Lung microvascular endothelial cell (primary cell): ENCODE data around the gene JAZF1. TPM values are rescaled to one million over a fixed set of nuclear protein-coding genes. Genes with fewer than 3 reads are reported as not detected.
A peak's percentile ranks its signal among the peaks of the same experiment; 100 is the strongest.
"Not testable (repeated sequence)": the region's sequence is repeated elsewhere in the genome, so short reads cannot be mapped to it uniquely, and the experiment has no call there.

Experiments used
- DNase-seq, 2 donors: peaks; one replicate each; pipeline versions ENCODE4 v3.0.0 to v3.0.0-alpha.2; 2010; ENCODE audit warnings: low read depth in 2 of 2
- total RNA-seq: library from RNA; depleted of rRNA; stranded (reverse); fragments of >200 nt; gene quantifications from 2 replicates; pipeline ENCODE4 v1.2.1, GENCODE V29; 2014

The JAZF1 gene
- total RNA-seq, 1 donor from 2014 or later: 1.4 TPM

GRCh38 chr7:27873981-27874957 is 306.3 kb downstream of the JAZF1 start:
- DNase-seq: peak; percentile 71 to 91

GRCh38 chr7:27872356-27873275 is 308.0 kb downstream of the JAZF1 start:
- DNase-seq: peak; percentile 28 to 41

- DNase-seq: no peak
Observed at GRCh38 chr7:27871866-27872265, 308.7 kb downstream of the JAZF1 start.

GRCh38 chr7:27871086-27871485 is 309.5 kb downstream of the JAZF1 start:
- no peak for DNase-seq

GRCh38 chr7:27870595-27870994 is 310.0 kb downstream of the JAZF1 start:
- DNase-seq: no peak

- no peak for DNase-seq
Observed at GRCh38 chr7:27869056-27869455, 311.5 kb downstream of the JAZF1 start.

GRCh38 chr7:27868131-27868550 is 312.5 kb downstream of the JAZF1 start:
- DNase-seq: no peak

- no peak for DNase-seq
Observed at GRCh38 chr7:27866828-27867672, 313.5 kb downstream of the JAZF1 start.

GRCh38 chr7:27866256-27866655 is 314.3 kb downstream of the JAZF1 start:
- DNase-seq: no peak

GRCh38 chr7:27863880-27864279 is 316.7 kb downstream of the JAZF1 start:
- DNase-seq: no peak

GRCh38 chr7:27861747-27862146 is 318.8 kb downstream of the JAZF1 start:
- no peak for DNase-seq

- no peak for DNase-seq
Observed at GRCh38 chr7:27860800-27861199, 319.8 kb downstream of the JAZF1 start.

- DNase-seq: not testable (repeated sequence)
Observed at GRCh38 chr7:27856703-27857485, 323.7 kb downstream of the JAZF1 start.

- no peak for DNase-seq
Observed at GRCh38 chr7:27850531-27850930, 330.1 kb downstream of the JAZF1 start.

GRCh38 chr7:27846388-27846787 is 334.2 kb downstream of the JAZF1 start:
- no peak for DNase-seq

GRCh38 chr7:27843584-27844305 is 336.9 kb downstream of the JAZF1 start:
- no peak for DNase-seq

- no peak for DNase-seq
Observed at GRCh38 chr7:27842851-27843250, 337.7 kb downstream of the JAZF1 start.

- DNase-seq: no peak
Observed at GRCh38 chr7:27842094-27842692, 338.4 kb downstream of the JAZF1 start.

GRCh38 chr7:27840760-27841364 is 339.7 kb downstream of the JAZF1 start:
- DNase-seq: no peak
